Measurements from ENCODE around the gene TFF3.

TFF3 gene, protein sequence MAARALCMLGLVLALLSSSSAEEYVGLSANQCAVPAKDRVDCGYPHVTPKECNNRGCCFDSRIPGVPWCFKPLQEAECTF

DNA sequence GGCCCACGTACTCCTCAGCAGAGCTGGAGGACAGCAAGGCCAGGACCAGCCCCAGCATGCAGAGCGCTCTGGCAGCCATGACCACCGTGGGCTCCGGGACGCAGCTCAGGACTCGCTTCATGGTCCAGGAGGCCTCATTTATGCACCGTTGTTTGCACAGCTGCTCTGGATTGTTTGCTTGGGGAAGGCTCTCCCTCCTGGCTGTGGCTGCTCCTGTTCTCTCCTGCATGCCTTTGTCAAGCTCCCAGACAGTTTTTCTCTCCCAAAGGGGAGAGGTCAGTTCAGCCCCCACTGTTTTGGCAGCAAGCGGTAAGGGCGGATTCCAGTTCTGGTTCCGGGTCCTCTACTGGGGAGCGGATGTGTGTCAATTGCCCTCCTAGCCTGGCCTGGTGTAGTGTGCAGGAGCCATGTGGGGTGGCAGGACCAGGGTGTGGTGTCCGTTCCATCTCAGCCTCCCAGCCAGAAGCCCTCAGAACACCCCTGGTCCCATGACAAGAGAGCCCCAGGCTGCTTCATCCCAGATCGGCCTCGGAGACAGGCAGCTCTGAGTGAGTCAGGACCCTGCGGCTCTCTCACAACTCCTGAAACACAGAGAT is at the start of gene TFF3:
TFF3 (minus strand) TSS at position 114 of the 596 bp plus-strand sequence; CDS start at position 79, 35 bp downstream.
- Histone ChIP-seq H3K9ac (ENCODE audit: low read length in 2 of 2) (no peak within 1 kb of the TSS), H3K9me3 (ENCODE audit: control insufficient read depth in 2 of 2, low read length in 2 of 2) (no peaks in the 10 kb centered on the region), H3K4me1 (ENCODE audit: control insufficient read depth, insufficient read depth, low read length) (no peaks in the 10 kb centered on the region), H3K27ac (ENCODE audit: low read length) (no peak within 1 kb of the TSS), H3K36me3 (ENCODE audit: control insufficient read depth in 2 of 2, insufficient read depth in 2 of 2, low read length in 2 of 2) (no peaks in the 10 kb centered on the region), H3K27me3 (ENCODE audit: control insufficient read depth in 1 of 2, insufficient read depth in 2 of 2, low read length in 2 of 2) (no peaks in the 10 kb centered on the region), H3K4me3 (ENCODE audit: low read length in 2 of 2) (no peak within 1 kb of the TSS)

DNA sequence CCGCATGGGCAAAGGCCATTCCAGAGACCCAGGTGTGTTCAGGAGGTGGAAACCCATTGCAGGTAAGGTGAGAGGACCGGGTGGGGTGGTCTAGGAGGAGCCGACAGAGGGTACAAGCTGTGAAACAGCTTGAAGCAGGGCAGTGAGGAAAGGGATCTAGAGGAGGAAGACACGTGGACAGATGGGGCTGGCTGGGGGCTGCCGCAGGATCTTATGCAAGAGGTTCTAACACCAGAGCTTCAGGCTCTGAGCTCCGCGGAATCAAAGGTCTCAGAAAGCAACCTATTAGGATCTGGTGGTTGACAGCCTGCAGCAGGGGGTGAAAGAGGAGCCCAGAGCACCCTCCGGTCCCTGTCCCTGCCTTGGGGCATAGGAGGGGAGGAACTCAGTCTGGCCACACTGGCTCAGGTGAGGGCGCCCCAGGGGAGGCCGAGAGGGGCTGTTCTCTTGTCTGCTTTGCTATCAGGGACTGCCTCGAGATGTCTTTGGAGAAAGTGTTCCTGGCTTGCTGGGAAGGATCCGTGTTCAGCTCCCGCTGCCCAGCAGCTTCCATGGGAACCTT is 49.2 kb upstream of the TFF3 start:
- Histone ChIP-seq H3K4me1 (ENCODE audit: control insufficient read depth, insufficient read depth, low read length) (no peaks in the 10 kb centered on the region), H3K9me3 (ENCODE audit: control insufficient read depth in 2 of 2, low read length in 2 of 2) (peaks cover 0 to 7% of the 10 kb centered on the region in 2 donors), H3K9ac (ENCODE audit: low read length in 2 of 2) (no peak overlapping the region), H3K4me3 (ENCODE audit: low read length in 2 of 2) (no peak overlapping the region), H3K36me3 (ENCODE audit: control insufficient read depth in 2 of 2, insufficient read depth in 2 of 2, low read length in 2 of 2) (no peaks in the 10 kb centered on the region), H3K27me3 (ENCODE audit: control insufficient read depth in 1 of 2, insufficient read depth in 2 of 2, low read length in 2 of 2) (peaks cover 12 to 26% of the 10 kb centered on the region in 2 donors), H3K27ac (ENCODE audit: low read length) (no peak overlapping the region)

DNA sequence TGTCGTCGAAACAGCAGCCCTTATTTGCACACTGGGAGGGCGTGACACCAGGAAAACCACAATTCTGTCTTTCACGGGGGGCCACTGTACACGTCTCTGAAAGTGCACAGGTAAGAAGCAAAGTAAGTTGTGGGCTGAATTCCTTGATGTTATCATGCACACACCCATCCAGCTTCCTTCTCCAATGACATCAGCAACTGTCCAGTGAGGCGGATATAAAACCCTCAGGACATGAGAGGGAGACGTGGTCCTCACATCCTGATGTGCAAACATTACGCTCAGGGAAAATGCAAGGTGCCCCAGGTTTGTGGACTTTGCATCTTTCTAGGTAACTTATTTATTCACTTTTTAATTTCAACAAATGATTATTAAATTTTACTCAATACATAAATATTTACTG is 48.1 kb upstream of the TFF3 start:
- H3K4me1 ChIP-seq (ENCODE audit: control insufficient read depth, insufficient read depth, low read length) = no peaks in the 10 kb centered on the region
- no peaks in the 10 kb centered on the region for H3K36me3 ChIP-seq (ENCODE audit: control insufficient read depth in 2 of 2, insufficient read depth in 2 of 2, low read length in 2 of 2)
- no peak overlapping the region for H3K4me3 ChIP-seq (ENCODE audit: low read length in 2 of 2)
- peaks cover 0 to 7% of the 10 kb centered on the region in 2 donors for H3K9me3 ChIP-seq (ENCODE audit: control insufficient read depth in 2 of 2, low read length in 2 of 2)
- H3K27me3 ChIP-seq (ENCODE audit: control insufficient read depth in 1 of 2, insufficient read depth in 2 of 2, low read length in 2 of 2) = peaks cover 12 to 26% of the 10 kb centered on the region in 2 donors
- no peak overlapping the region for H3K9ac ChIP-seq (ENCODE audit: low read length in 2 of 2)
- H3K27ac ChIP-seq (ENCODE audit: low read length) = no peak overlapping the region

DNA sequence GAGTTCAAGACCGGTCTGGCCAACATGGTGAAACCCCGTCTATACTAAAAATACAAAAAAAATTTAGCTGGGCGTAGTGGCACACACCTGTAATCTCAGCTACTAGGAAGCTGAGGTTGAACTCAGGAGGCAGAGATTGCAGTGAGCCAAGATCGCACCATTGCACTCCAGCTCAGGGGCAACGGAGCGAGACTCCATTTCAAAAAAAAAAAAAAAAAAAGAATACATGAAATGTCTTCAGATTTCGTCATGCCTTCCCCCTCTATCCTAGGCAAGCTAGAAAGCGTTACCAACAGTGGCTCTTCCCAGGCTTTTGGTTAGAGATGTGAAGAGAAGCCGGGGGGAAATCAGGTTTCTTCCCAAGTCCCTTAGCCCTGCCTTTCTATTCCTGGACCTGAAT is 47.5 kb upstream of the TFF3 start:
- H3K27me3 ChIP-seq (ENCODE audit: control insufficient read depth in 1 of 2, insufficient read depth in 2 of 2, low read length in 2 of 2) = peaks cover 12 to 30% of the 10 kb centered on the region in 2 donors
- no peak overlapping the region for H3K4me3 ChIP-seq (ENCODE audit: low read length in 2 of 2)
- H3K9me3 ChIP-seq (ENCODE audit: control insufficient read depth in 2 of 2, low read length in 2 of 2) = peaks cover 0 to 7% of the 10 kb centered on the region in 2 donors
- no peak overlapping the region for H3K27ac ChIP-seq (ENCODE audit: low read length)
- no peak overlapping the region for H3K9ac ChIP-seq (ENCODE audit: low read length in 2 of 2)
- H3K4me1 ChIP-seq (ENCODE audit: control insufficient read depth, insufficient read depth, low read length) = no peaks in the 10 kb centered on the region
- H3K36me3 ChIP-seq (ENCODE audit: control insufficient read depth in 2 of 2, insufficient read depth in 2 of 2, low read length in 2 of 2) = no peaks in the 10 kb centered on the region

DNA sequence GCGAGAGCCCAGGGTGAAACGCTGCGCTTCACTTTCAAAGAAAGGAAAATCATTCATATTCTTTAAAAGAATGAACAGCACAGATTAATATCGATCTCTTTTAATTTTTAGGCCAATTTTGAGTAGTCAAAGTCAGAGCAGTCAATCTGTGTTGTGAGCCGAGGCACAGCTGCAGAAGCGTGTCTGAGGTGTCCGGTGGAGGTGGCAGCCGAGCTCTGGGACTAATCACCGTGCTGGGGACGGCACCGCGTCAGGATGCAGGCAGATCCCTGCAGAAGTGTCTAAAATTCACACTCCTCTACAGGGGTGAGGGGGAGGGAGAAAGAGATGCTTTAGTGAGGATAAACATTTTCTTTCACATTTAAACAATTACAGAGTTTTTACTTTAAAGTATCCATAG is 47.0 kb upstream of the TFF3 start:
- Histone ChIP-seq H3K9me3 (ENCODE audit: control insufficient read depth in 2 of 2, low read length in 2 of 2) (peaks cover under 1 to 9% of the 10 kb centered on the region in 2 donors), H3K27me3 (ENCODE audit: control insufficient read depth in 1 of 2, insufficient read depth in 2 of 2, low read length in 2 of 2) (peaks cover 12 to 30% of the 10 kb centered on the region in 2 donors), H3K9ac (ENCODE audit: low read length in 2 of 2) (no peak overlapping the region)

DNA sequence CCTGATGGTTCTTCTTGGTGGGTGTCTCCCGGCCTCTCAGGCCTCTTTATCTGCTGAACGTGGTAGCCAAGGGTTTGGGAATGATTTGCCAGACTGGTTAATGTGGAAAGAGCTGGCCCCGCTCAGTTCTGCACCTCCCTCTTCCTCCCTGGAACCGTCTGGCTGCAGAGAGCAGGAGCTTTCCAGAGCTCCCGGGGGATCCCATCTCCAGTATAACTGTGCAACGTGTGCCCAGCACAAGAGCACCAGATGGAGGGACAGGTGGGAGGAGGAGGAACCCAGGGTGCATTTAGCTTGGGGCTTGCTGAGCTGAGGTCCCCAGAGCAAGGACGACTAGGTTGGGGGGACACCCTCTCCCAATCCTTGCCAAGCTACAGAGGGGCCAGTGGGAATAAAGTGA is 46.1 kb upstream of the TFF3 start:
- no peak overlapping the region for H3K9ac ChIP-seq (ENCODE audit: low read length in 2 of 2)
- H3K9me3 ChIP-seq (ENCODE audit: control insufficient read depth in 2 of 2, low read length in 2 of 2) = peaks cover 8 to 16% of the 10 kb centered on the region in 2 donors
- no peaks in the 10 kb centered on the region for H3K4me1 ChIP-seq (ENCODE audit: control insufficient read depth, insufficient read depth, low read length)
- no peaks in the 10 kb centered on the region for H3K36me3 ChIP-seq (ENCODE audit: control insufficient read depth in 2 of 2, insufficient read depth in 2 of 2, low read length in 2 of 2)
- H3K27me3 ChIP-seq (ENCODE audit: control insufficient read depth in 1 of 2, insufficient read depth in 2 of 2, low read length in 2 of 2) = peaks cover 12 to 32% of the 10 kb centered on the region in 2 donors
- H3K27ac ChIP-seq (ENCODE audit: low read length) = no peak overlapping the region
- H3K4me3 ChIP-seq (ENCODE audit: low read length in 2 of 2) = no peak overlapping the region

More for the DNA sequence above, 47.0 kb upstream of the TFF3 start:
- Histone ChIP-seq H3K4me1 (ENCODE audit: control insufficient read depth, insufficient read depth, low read length) (no peaks in the 10 kb centered on the region), H3K27ac (ENCODE audit: low read length) (no peak overlapping the region), H3K36me3 (ENCODE audit: control insufficient read depth in 2 of 2, insufficient read depth in 2 of 2, low read length in 2 of 2) (no peaks in the 10 kb centered on the region), H3K4me3 (ENCODE audit: low read length in 2 of 2) (no peak overlapping the region)

DNA sequence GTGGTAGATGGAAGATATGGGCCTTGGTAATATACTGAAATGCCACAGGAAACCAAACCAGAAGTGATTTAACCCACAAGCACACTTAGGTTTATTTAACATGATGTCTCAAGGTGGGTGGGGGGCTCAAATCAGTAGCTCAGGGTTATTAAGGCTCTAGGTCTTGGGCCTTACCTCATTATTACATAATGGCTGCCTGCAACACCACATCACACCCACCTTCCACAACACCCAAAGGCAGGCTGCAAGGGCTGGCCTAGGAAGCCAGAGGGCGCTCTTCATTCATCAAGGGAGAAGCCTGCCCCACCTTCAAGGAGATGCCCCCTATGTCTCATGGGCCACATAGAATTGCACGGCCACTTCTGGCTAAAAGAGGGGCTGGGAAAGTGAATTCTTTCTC is 45.1 kb upstream of the TFF3 start:
- Histone ChIP-seq H3K4me1 (ENCODE audit: control insufficient read depth, insufficient read depth, low read length) (no peaks in the 10 kb centered on the region), H3K4me3 (ENCODE audit: low read length in 2 of 2) (no peak overlapping the region), H3K36me3 (ENCODE audit: control insufficient read depth in 2 of 2, insufficient read depth in 2 of 2, low read length in 2 of 2) (no peaks in the 10 kb centered on the region), H3K27me3 (ENCODE audit: control insufficient read depth in 1 of 2, insufficient read depth in 2 of 2, low read length in 2 of 2) (peaks cover 12 to 30% of the 10 kb centered on the region in 2 donors), H3K9ac (ENCODE audit: low read length in 2 of 2) (no peak overlapping the region), H3K27ac (ENCODE audit: low read length) (no peak overlapping the region), H3K9me3 (ENCODE audit: control insufficient read depth in 2 of 2, low read length in 2 of 2) (peaks cover 8 to 23% of the 10 kb centered on the region in 2 donors)

DNA sequence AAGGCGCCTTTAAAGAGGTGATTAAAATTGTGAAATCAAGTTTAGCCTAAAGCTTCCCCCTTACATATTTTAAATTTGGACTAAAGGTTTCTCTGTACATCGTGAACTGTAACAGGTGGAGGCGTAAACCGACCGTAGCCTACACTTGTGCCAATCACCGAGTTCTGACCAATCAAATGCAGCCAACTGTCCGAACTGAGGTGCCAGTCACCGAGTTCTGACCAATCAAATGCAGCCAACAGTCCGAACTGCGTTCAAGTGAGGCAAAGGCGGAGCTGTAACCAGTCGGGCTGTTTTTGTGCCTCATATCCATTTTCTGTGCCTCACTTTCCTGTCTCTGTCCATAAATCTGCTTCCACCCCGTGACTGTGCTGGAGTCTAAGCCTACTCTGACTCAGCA is 43.7 kb upstream of the TFF3 start:
- Histone ChIP-seq H3K4me1 (ENCODE audit: control insufficient read depth, insufficient read depth, low read length) (no peaks in the 10 kb centered on the region), H3K27ac (ENCODE audit: low read length) (no peak overlapping the region), H3K36me3 (ENCODE audit: control insufficient read depth in 2 of 2, insufficient read depth in 2 of 2, low read length in 2 of 2) (no peaks in the 10 kb centered on the region), H3K9ac (ENCODE audit: low read length in 2 of 2) (no peak overlapping the region), H3K4me3 (ENCODE audit: low read length in 2 of 2) (no peak overlapping the region), H3K27me3 (ENCODE audit: control insufficient read depth in 1 of 2, insufficient read depth in 2 of 2, low read length in 2 of 2) (peaks cover 8 to 25% of the 10 kb centered on the region in 2 donors), H3K9me3 (ENCODE audit: control insufficient read depth in 2 of 2, low read length in 2 of 2) (peaks cover 12 to 28% of the 10 kb centered on the region in 2 donors)

DNA sequence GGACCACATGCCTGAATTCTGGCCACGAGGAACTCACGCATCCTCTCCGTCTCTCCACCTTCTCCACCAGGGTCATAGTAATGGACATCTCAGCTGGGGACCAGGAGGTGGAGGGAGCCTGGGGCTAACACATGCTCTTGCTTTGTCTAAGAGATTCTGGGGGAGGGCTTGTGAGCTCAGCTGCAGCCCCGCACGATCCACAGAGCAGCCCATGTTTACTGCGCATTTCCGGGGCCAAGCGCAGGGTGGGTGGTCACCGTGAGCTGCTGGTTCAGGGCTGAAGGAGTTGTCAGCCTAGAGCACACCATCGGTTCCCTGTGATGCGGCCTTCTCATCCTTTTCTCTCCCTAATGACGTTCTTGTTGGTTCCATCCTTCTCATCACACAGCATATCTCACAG is 43.1 kb upstream of the TFF3 start:
- Histone ChIP-seq H3K4me3 (ENCODE audit: low read length in 2 of 2) (no peak overlapping the region), H3K9me3 (ENCODE audit: control insufficient read depth in 2 of 2, low read length in 2 of 2) (peaks cover 12 to 30% of the 10 kb centered on the region in 2 donors), H3K4me1 (ENCODE audit: control insufficient read depth, insufficient read depth, low read length) (no peaks in the 10 kb centered on the region), H3K36me3 (ENCODE audit: control insufficient read depth in 2 of 2, insufficient read depth in 2 of 2, low read length in 2 of 2) (no peaks in the 10 kb centered on the region), H3K27me3 (ENCODE audit: control insufficient read depth in 1 of 2, insufficient read depth in 2 of 2, low read length in 2 of 2) (peaks cover 8 to 25% of the 10 kb centered on the region in 2 donors), H3K9ac (ENCODE audit: low read length in 2 of 2) (no peak overlapping the region), H3K27ac (ENCODE audit: low read length) (no peak overlapping the region)

DNA sequence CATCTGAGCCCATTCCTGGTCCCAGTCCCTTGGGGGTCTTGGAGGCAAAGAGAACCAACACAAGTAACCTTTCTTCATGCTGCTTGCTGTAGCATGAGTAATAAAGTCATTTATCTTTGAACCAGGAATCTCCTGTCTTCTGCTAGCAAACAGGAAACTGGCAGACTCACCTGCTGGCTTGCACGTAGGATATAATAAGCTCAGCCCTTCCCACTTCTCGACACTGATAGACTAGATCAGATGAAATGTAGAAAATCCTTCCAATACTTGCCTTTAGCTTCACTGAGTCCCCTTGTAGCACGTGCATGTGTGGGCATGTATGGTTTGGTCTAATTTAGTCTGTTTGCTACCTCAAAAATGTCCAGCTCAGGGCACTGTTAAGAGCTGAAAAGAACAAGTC is 42.1 kb upstream of the TFF3 start:
- H3K9me3 ChIP-seq (ENCODE audit: control insufficient read depth in 2 of 2, low read length in 2 of 2) = peaks cover 12 to 30% of the 10 kb centered on the region in 2 donors
- H3K4me1 ChIP-seq (ENCODE audit: control insufficient read depth, insufficient read depth, low read length) = no peaks in the 10 kb centered on the region
- H3K27ac ChIP-seq (ENCODE audit: low read length) = no peak overlapping the region
- no peak overlapping the region for H3K9ac ChIP-seq (ENCODE audit: low read length in 2 of 2)
- H3K36me3 ChIP-seq (ENCODE audit: control insufficient read depth in 2 of 2, insufficient read depth in 2 of 2, low read length in 2 of 2) = no peaks in the 10 kb centered on the region
- peaks cover 3 to 23% of the 10 kb centered on the region in 2 donors for H3K27me3 ChIP-seq (ENCODE audit: control insufficient read depth in 1 of 2, insufficient read depth in 2 of 2, low read length in 2 of 2)
- H3K4me3 ChIP-seq (ENCODE audit: low read length in 2 of 2) = no peak overlapping the region

DNA sequence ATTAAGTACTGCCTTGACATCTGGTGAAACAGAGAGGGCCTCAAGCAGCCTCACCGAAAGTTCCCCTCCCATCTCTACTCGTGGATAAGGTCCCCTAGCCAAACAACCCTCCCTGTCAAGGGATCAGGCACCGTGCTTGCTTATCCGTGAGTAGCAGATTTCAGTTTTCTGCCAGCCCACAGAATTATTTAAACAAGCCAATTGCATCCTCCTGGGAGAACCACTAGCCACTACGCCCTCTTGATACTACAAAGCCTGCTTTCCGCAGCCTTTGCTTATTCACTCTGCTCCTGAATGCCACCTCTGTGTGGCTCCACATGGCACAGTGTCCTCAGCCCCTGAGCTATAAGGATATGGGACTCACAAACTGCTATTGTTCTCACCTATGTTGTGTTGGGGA is 41.4 kb upstream of the TFF3 start:
- peaks cover 12 to 30% of the 10 kb centered on the region in 2 donors for H3K9me3 ChIP-seq (ENCODE audit: control insufficient read depth in 2 of 2, low read length in 2 of 2)
- peaks cover 0 to 20% of the 10 kb centered on the region in 2 donors for H3K27me3 ChIP-seq (ENCODE audit: control insufficient read depth in 1 of 2, insufficient read depth in 2 of 2, low read length in 2 of 2)
- H3K9ac ChIP-seq (ENCODE audit: low read length in 2 of 2) = no peak overlapping the region
- no peaks in the 10 kb centered on the region for H3K4me1 ChIP-seq (ENCODE audit: control insufficient read depth, insufficient read depth, low read length)
- H3K27ac ChIP-seq (ENCODE audit: low read length) = no peak overlapping the region
- no peaks in the 10 kb centered on the region for H3K36me3 ChIP-seq (ENCODE audit: control insufficient read depth in 2 of 2, insufficient read depth in 2 of 2, low read length in 2 of 2)
- H3K4me3 ChIP-seq (ENCODE audit: low read length in 2 of 2) = no peak overlapping the region
